Astrocyte of the hippocampus (primary cell): ENCODE data around the gene PVRIG.
A peak's percentile ranks its signal among the peaks of the same experiment; 100 is the strongest.
"Not testable (repeated sequence)": the region's sequence is repeated elsewhere in the genome, so short reads cannot be mapped to it uniquely, and the experiment has no call there.

Source experiments
- DNase-seq: peaks from one replicate; pipeline ENCODE4 v3.0.0; 2011; ENCODE audit warnings: low read depth, low spot score

The PVRIG gene

DNA sequence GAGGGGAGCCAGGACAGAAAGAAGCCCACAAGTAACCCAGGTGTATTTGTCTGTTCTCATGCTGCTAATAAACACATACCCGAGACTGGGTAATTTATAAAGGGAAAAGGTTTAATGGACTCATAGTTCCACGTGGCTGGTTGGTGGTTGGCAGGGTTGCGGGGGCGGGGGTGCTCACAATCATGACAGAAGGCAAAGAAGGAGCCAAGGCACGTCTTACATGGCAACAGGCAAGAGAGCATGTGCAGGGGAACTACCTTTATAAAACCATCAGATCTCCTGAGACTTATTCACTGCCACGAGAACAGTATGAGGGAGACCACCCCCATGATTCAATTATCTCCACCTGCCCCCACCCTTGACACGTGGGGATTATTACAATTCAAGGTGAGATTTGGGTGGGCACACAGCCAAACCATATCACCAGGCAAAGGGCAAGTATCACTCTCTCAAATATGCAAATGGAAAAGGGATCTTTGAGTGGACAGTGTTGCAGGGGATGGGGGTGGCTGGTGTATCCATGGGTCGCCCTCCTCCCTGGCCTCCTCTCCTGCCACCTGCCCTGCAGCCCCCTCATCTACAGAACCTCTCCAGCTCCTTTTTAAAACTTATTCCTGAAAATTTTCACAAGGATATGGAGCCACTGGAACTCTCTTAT, 15.0 kb downstream of the PVRIG start:
- DNase-seq = not testable (repeated sequence)

DNA sequence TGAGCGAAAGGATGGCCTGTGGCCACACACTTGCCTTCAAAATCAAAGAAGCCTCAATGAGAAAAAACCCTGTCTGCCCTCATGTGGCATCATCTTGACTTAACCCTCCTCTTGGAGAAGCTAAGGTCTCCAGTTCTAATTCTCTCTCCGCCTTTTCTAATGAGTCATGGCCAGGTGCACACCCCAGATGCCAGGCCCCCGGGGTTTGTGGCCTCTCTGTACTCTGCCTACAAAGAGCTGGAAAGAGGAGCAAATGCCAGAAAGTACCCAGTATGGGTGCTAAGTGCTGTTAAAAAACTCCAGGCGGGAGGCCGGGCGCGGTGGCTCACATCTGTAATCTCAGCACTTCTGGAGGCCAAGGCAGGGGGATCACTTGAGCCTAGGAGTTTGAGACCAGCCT, 20.2 kb downstream of the PVRIG start:
- DNase-seq = not testable (repeated sequence)

DNA sequence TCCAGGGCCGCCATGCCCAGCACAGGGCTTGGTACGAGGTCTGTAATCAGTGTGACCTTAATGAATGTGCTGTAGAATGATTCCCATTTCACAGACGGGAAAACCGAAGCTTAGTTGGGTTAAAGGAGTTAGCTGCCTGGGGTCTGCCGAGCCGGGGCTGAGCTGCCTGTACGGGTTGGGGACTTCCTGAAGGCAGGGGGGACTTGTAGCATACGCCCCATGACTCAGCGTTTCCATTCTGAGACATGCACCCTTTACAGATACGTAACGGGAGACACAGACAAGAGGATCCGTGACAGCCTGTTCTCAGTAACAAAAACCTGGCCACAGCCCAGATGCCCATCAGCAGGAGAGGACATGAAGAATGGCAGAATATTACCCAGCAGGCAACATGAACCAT, 23.6 kb downstream of the PVRIG start:
- not testable (repeated sequence) for DNase-seq

DNA sequence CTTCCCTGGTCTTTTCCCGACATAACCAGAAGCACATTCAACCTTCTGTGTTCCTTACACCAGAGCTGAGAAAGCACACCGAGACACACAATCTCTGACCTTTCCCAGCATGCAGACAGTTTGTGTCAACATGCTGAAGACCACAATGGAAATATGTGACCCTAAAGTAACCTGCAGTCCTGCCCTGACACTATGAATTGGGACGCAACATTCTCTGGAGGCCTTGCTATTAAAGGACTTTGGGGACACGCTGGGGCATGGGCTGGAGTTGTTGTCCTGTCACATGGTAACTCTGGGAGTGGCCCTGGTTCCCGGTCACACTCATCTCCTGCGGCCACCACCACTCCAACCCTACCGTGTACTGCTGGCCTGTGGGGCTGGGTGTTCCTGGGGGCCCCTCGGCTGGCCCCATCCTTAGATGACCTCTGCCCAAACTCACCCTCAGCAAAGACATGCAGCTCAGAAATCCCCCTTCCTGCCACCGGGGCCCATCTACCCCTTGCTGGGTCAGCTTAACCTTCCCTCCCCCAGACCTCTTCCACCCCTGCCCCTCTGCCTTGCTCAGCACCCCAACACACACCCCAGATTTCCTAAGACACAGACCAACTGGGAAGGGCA, 25.3 kb downstream of the PVRIG start:
- not testable (repeated sequence) for DNase-seq

DNA sequence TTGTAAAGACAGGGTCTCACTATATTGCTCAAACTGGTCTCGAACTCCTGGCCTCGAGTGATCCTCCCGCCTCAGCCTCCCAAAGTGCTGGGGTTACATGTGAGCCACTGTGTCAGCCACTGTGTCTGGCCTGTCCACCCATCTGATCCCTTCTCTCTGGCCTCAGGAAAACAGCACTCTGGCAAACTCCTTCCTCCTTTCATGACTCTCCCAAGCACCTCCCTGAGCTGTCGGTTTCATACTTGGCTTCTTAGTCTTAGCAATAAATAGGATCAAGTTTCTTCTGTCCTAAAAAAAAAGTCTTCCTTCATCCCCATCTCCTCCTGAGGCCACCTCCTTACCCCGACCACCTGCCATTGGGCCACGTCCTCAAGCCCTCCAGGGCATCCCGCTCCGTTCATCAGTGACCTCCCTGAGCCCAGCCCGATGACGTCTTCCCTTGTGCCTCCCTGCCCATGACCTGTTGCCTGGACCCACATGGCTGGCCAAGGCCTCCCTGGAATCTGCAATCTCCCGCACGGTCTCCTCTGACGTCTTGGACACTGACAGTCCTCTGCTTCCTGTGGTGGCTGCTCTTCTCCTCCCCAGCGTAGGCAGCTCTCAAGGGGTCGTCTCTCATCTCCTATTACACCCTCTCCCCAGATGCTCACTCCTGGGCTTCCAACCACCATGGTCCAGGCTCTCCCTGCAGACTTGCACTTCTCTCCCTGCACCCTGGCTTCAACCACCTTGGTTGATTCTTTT, 26.5 kb downstream of the PVRIG start:
- not testable (repeated sequence) for DNase-seq

DNA sequence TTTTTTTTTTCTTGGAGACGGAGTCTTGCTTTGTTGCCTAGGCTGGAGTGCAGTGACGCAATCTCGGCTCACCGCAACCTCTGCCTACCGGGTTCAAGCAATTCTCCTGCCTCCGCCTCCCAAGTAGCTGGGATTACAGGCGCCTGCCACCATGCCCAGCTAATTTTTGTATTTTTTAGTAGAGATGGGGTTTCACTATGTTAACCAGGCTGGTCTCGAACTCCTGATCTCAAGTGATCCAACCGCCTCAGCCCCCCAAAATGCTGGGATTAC, 27.1 kb downstream of the PVRIG start:
- DNase-seq = not testable (repeated sequence)

DNA sequence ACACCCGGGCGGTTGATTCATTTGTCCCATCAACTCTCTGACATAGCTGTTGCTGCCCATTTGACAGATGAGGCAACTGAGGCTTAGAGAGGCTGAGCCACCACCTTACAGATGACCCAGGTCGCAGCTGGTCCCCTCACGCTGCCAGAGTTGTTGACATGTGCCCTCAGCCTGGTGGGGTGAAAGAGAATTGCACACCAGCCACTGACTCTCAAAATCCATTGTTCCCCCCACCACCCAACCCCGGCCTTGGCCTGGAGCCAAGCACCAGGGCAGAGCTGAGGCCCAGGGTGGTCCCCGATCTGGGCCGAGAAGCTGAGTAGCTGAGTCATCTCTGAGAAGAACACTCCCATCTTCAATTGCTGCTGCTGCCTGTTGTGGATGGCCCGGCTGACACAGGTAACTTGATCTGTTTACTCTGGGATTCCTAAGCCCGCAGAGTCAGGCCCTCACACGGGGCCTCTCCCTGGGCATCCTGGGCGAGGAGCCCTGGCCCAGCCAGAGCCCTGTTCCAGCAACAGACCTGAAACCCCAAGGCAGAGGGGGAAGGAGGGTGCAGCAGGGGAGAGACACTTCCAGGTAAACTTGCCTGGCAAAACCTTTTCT, 27.5 kb downstream of the PVRIG start:
- DNase-seq = peak; percentile 84

DNA sequence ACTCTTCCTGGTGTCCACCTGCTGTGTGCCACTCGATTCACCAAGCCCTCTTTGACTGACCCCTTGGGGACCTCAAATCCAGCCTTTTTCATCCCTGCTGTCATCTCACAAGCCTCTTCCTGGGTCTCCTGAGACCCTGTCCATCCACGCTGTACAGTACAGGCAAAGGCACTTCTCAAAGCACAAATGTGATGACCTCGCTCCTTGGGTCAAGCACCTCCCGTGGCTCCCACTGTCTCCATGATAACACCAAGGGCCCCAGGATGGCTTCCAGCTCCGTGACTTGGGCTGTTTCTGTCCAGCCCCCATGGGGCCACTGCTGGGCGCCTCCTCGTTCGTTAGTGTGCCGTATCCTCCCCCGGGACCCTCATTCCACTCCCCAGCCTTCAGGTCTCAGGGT, 28.7 kb downstream of the PVRIG start:
- no peak for DNase-seq

DNA sequence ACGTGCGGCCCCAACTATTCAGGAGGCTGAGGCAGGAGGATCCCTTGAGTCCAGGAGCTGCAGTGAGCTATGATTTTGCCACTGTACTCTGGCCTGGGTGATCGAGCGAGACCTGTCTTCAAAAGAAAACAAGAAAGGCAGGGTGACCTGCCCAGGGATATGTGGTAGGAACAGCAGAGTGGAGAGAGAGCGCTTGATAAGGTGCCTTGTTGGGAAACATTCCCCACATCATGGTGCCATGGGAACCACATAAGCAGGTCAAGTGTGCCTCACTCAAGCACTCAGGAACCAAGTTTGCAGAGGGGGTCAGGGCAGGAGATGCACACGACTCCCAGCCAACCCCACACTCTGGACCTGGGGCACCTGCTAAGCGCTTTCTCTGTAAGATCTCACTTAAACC, 37.3 kb downstream of the PVRIG start:
- DNase-seq = no peak

DNA sequence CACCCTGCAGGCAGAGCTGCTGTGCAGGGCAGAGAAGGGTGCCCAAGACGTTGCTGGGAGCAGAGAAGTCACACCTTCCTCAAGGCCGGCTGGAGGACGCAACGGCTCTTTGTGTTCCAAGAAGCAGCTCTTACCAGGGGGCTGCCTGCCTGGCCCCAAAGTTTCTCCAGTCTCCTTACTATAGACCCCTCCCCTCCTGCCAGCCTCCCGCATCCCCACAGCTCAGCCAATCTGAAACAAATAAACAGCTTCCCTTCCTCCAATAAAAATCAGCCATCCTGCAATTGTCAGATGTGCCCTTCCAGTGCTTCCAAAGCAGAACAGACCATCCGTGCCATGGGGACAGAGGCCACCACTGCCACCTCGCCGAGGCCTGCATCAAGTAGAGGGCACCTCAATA, 40.2 kb downstream of the PVRIG start:
- not testable (repeated sequence) for DNase-seq

DNA sequence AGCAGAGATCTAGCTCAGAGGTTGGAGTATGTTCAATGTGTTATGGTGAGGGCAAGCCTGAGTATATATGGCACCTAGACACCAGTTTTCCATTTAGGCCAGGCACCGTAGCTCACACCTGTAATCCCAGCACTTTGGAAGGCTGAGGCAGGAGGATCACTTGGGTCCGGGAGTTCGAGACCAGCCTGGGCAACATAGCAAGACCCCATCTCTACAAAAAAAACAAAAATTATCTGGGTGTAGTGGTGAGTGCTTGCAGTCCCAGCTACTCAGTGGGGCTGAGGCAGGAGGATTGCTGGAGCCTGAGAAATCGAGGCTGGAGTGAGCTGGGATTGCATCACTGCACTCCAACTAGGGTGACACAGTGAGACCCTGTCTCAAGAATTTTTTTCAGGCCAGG, 43.1 kb downstream of the PVRIG start:
- not testable (repeated sequence) for DNase-seq

DNA sequence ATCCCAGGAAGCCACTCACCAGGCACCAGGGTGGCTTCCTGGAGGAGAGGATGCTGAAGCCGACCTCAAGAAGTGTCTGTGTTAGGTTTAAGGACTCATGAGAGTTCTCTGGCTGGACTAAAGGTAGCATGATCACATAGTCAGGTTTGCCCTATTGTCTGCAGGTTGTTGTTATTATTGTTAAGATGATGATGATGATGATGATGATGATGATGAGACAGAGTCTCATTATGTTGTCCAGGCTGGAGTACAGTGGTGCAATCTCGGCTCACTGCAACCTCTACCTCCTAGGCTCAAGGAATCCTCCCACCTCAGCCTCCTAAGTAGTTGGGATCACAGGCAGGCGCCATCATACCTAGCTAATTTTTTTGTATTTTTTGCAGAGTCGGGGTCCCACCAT, 44.5 kb downstream of the PVRIG start:
- not testable (repeated sequence) for DNase-seq

DNA sequence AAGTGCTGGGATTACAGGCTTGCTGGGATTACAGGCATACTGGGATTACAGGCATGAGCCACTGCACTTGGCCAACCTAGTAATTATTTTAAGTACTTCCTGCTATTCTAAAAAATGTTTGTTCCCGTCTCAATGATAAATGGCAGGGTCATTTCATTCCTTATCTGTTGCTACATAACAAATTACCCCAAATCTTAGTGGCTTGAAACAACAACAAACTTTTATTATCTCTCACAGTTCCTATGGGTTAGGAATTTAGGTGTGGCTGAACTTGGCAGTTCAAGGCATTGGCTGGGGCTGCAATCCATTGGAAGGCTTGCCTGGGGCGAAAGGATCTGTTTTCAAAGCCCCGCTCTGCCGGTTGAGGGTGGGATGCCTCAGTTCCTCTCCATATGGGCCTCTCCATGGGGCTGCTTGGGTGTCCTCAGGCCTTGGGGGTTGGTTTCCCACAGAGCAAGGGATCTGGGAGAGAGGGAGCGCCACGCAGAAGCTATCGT, 45.0 kb downstream of the PVRIG start:
- DNase-seq = peak; percentile 23

DNA sequence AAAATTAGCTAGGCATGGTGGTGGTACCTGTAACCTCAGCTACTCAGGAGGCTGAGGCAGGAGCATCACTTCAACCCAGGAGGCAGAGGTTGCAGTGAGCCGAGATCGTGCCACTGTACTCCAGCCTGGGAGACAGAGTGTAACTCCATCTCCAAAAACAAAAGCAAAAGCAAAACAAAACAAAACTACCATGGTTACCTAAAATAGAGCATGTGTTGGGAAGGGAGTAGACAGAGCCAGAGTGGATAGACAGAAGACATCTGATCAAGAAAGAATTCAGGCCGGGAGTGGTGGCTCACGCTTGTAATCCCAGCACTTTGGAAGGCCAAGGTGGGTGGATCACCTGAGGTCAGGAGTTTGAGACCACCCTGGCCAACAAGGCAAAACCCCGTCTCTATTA, 46.1 kb downstream of the PVRIG start:
- not testable (repeated sequence) for DNase-seq

DNA sequence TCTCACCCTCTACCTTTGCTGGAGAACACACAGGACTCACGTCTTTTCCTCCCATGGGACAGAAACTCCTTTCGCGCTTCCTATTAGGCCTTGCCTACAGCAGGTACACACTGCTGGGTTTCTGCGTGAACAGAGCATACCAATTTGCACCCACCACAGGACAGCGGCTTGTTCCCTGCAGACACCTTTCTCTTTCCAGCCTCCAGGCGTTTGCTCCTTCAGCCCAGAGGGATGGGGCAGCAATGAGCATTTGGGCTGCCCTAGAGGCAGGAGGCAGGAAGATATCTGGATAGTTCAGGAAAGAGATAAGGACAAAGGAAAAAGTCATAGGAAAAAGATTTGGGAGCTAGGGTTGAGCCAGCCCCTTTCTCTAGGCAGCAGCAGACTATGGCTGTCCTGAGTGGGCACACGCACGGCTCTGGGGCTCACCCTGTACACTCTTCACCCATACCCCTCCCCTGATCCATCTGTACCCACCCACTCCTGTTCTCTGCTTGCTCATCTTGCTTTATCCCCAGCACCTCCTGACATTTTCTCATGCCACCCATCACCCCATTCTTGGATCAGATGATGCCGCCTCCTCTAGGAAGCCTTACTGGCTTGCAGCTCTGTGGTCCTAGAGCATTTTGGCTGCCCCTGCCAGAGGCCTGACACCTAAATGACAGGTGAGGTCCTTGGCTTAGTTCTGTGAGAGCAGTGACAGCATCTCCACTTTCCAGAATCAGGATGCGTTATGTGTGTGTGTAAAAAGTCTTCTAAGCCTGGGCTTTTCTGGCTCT, 47.0 kb downstream of the PVRIG start:
- DNase-seq = no peak

DNA sequence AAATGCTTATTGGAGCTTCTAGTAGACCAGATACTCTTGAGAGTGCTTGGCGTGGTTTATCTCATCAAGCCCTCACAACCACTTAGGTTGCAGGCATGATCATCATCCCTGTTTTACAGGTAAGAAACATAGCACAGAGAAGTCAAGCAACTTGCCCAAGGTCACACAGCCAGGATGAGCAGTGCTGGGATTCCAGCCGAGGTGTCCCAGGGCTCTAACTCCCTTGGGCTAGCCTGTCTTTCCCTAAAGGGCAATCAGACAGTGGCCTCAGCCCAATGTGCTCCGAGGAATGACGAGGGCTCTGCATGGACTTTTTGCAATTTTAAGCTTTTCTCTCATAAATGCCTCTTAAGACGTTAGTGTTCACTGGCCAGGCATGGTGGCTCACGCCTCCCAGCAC, 47.9 kb downstream of the PVRIG start:
- DNase-seq = no peak

DNA sequence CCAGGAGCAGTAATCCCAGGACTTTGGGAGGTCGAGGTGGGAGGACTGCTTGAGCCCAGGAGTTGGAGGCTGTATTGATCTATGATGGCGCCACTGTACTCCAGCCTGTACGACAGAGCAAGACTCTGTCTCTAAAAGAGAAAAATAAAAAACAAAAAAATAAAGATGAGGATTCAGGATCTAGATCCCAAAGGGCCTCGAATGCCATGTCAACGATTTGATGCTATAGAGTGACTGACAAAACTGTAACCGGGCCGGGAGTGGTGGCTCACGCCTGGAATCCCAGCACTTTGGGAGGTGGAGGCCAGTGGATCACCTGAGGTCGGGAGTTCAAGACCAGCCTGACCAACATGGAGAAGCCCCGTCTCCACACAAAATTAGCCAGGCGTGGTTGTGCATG, 49.1 kb downstream of the PVRIG start:
- not testable (repeated sequence) for DNase-seq

DNA sequence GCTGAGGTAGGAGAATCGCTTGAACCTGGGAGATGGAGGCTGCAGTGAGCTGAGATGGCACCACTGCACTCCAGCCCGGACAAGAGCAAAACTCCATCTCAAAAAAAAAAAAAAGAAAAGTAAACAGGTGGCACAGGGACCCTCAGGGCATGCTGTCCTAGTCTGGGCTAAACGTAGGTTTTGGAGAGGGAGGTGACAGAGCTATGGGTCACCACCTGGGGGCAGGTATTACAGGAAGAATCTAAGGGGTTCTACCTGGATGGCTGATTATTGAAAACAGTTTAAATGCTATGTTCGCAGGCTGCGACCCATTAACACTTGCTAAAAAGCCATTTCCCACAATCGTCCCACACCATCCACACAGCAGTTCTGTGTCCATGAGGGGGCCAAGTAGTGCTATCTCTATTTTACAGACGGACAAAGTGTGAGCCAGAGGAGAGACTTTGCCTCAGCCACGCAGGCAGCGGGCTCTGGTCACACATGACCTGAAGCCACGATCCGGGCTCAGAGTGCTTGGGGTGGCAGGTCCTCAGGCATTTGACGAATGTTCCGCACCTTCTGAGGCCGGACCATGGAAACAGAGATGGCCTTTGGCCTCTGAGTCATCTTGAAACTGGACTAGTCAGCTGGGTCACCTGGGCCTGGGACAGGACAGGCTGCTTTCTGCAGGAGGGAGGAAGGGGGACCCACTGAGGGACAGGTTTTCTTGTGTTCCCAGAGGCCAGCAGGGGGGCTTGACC, 49.7 kb downstream of the PVRIG start:
- peak; percentile 41 for DNase-seq

DNA sequence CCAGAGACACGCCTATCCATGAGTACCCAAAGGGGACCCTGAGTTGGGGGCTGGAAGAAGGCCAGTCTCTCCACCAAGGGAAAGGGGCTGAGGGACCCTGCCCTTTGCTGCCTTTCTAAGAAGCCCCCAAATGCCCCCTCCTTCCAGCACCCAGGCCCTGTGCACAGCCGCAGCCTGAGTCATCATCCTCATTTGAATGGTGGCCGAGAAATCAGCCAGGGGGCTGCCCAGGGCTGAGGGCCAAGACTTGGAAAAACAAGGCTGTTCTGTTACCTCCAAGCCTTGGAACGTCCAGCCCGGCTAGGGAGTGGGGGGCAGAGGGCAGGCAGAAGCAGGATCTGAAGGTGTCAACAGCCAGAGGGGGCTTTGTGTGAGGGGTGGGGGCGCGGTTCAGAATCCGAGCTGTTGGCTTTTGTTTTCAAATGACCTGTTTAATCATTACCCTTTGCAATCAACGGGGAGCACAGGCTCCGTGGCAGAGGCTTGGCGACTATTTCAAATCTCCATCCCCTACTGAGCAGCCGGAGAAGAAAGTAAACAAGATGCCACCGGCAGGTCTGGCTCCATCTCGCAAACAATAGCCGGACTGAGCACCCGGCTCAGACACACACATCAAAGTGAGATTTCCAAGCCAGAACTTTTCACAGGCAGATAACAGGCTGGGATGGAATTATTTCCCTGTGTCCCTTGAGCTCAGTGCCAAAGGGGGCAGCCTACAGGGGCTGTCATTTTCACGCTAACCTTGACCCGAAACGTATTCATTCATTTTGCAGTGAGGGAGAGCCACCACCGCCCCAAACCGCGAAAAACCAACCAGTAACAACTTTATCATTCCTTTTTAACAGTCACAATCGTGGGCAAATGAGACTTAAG, 50.5 kb downstream of the PVRIG start:
- DNase-seq = peak; percentile 83
